Measurements from ENCODE around the gene MPP7. TPM values are rescaled to one million over a fixed set of nuclear protein-coding genes. Genes with fewer than 3 reads are reported as not detected.

MPP7 gene
- total and polyA plus RNA-seq, 2 of the 8 experiments (the other 6 are each of a cell fraction or from before 2014, with no cell fraction given): 1.9 to 9.3 TPM

DNA sequence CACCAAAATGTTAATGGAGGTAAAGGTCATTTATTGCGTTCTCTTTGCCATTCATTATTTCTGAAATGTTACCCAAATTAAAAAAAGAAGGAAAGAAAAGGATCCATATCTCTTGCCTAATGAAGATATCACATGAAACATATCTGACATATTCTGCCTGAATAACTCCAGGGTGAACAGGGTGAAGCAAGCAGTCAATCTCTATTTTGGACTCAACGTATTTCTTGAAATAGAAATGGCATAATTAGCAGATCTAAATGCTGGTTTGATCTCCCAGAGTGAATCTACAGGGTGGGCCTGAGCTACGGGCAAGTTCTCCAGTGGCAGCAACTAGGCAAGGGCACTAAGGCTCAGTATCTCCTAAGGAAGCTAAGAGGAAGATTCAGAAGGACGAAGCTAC lies 24.0 kb downstream of the MPP7 start:
- H3K27me3 ChIP-seq (replicated peaks in 1 of 4; ENCODE audit: control insufficient read depth in 3 of 4, extremely low read depth in 1 of 4, insufficient read depth in 3 of 4, low read length in 3 of 4): no peaks in the 10 kb centered on the region
- H3K14ac ChIP-seq (ENCODE audit: insufficient read length): no peak overlapping the region
- ChIA-PET CTCF (ENCODE audit: partially characterized antibody) (interaction anchor here (1.0 kb wide), 1 partner anchor 104 kb away, joined by 3 read pairs; no protein-coding TSS in a partner anchor), POLR2A (ENCODE audit: partially characterized antibody) (interaction anchor here (0.6 kb wide), 1 partner anchor 746 kb away, joined by 3 read pairs; no protein-coding TSS in a partner anchor)
- H3K4me2 ChIP-seq (ENCODE audit: insufficient read depth in 1 of 2, low read depth in 2 of 2, low read length in 2 of 2): no peak overlapping the region
- no peak for FAIRE-seq
- H3K56ac ChIP-seq (replicated peaks; ENCODE audit: insufficient read length, low read depth, low read length): no peak overlapping the region
- H3K4ac ChIP-seq (replicated peaks; ENCODE audit: insufficient read length, low read depth, low read length): no peak overlapping the region
- no peaks in the 10 kb centered on the region for H3K36me3 ChIP-seq (ENCODE audit: control insufficient read depth in 2 of 4, insufficient read depth in 4 of 4, low read length in 3 of 4)
- H2AFZ ChIP-seq (ENCODE audit: low read length): no peak overlapping the region
- no peak overlapping the region for H4K91ac ChIP-seq (replicated peaks; ENCODE audit: insufficient read length, low read length)
- no peak overlapping the region for H2BK12ac ChIP-seq (ENCODE audit: low read depth, low read length)
- H4K20me1 ChIP-seq (replicated peaks in 1 of 2; ENCODE audit: control insufficient read depth in 1 of 2, insufficient read depth in 2 of 2, low read length in 2 of 2): peaks cover 0 to 1% of the 10 kb centered on the region in 2 experiments
- H2BK20ac ChIP-seq (ENCODE audit: low read length): no peak overlapping the region
- DNase-seq (ENCODE audit: low read depth in 1 of 2, low spot score in 2 of 2): no peak
- H3K79me1 ChIP-seq (ENCODE audit: low read depth, low read length): no peaks in the 10 kb centered on the region
- 76% methylated on average over 4 of the region's 4 CpGs; no CpG with 5 or more reads in 1 of the 2 experiments for WGBS, 2 experiments (ENCODE audit: extremely low coverage in 1 of 2, insufficient coverage in 1 of 2, insufficient read length in 1 of 2, insufficient replicate concordance in 2 of 2, low coverage in 1 of 2, low lambda C conversion rate in 2 of 2, missing lambda C conversion rate in 1 of 2)
- no peak overlapping the region for H4K8ac ChIP-seq (ENCODE audit: extremely low read depth, insufficient read depth, low read length)
- no peaks in the 10 kb centered on the region for H3K79me2 ChIP-seq (ENCODE audit: control insufficient read depth in 1 of 2, insufficient read depth in 2 of 2, low read length in 2 of 2)
- no peak overlapping the region for H2AK5ac ChIP-seq (ENCODE audit: low read depth, low read length)
- H3K9me3 ChIP-seq (ENCODE audit: insufficient read depth in 2 of 2, low read depth in 1 of 2, low read length in 1 of 2): no peaks in the 10 kb centered on the region
- H3K27ac ChIP-seq (ENCODE audit: low read depth, low read length): no peak overlapping the region
- H4K5ac ChIP-seq (ENCODE audit: insufficient read length, low read depth, low read length): no peak overlapping the region
- no peak overlapping the region for H3K23ac ChIP-seq (ENCODE audit: insufficient read length)
- H3K4me1 ChIP-seq (replicated peaks in 1 of 4; ENCODE audit: control insufficient read depth in 3 of 4, insufficient read depth in 4 of 4, low read length in 3 of 4): peaks cover 0 to 5% (median 0%) of the 10 kb centered on the region in 4 experiments; a peak in 1 of 7 replicates
- no peak for TF ChIP-seq CHD1 (IDR thresholded peaks at IDR 0.05; ENCODE audit: low read depth, low read length)
- no peak for TF ChIP-seq EZH2 (IDR thresholded peaks at IDR 0.05; ENCODE audit: low read depth, low read length, severe bottlenecking)
- H3K4me3 ChIP-seq (ENCODE audit: extremely low read depth in 1 of 4, insufficient read depth in 2 of 4, low read depth in 3 of 4, low read length in 4 of 4): no peak overlapping the region
- no peaks in the 10 kb centered on the region for H3K23me2 ChIP-seq (ENCODE audit: low read depth, low read length)
- no peak overlapping the region for H2BK15ac ChIP-seq (ENCODE audit: low read length)
- no peak overlapping the region for H2BK5ac ChIP-seq (ENCODE audit: low read depth, low read length)
- no peak overlapping the region for H2BK120ac ChIP-seq (replicated peaks; ENCODE audit: low read depth, low read length)
- H3K9ac ChIP-seq (replicated peaks in 1 of 4; ENCODE audit: extremely low read depth in 1 of 4, low read depth in 3 of 4, low read length in 3 of 4): no peak overlapping the region
- H3K18ac ChIP-seq (ENCODE audit: extremely low read depth, low read length): no peak overlapping the region

Data from H1 (cell line).